ENCODE measurements around the gene AK4.
"Not testable (repeated sequence)": the region's sequence is repeated elsewhere in the genome, so short reads cannot be mapped to it uniquely, and the experiment has no call there.

GRCh38 chr1:65148178-65148547, at the start of gene AK4:
- TF ChIP-seq, protein P1, sequence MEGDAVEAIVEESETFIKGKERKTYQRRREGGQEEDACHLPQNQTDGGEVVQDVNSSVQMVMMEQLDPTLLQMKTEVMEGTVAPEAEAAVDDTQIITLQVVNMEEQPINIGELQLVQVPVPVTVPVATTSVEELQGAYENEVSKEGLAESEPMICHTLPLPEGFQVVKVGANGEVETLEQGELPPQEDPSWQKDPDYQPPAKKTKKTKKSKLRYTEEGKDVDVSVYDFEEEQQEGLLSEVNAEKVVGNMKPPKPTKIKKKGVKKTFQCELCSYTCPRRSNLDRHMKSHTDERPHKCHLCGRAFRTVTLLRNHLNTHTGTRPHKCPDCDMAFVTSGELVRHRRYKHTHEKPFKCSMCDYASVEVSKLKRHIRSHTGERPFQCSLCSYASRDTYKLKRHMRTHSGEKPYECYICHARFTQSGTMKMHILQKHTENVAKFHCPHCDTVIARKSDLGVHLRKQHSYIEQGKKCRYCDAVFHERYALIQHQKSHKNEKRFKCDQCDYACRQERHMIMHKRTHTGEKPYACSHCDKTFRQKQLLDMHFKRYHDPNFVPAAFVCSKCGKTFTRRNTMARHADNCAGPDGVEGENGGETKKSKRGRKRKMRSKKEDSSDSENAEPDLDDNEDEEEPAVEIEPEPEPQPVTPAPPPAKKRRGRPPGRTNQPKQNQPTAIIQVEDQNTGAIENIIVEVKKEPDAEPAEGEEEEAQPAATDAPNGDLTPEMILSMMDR (IDR thresholded peaks at IDR 0.05), result not testable (repeated sequence)
- not testable (repeated sequence) for TF ChIP-seq POLR2A (IDR thresholded peaks at IDR 0.05)
